ENCODE data around the gene RNF38. TPM values are rescaled to one million over a fixed set of nuclear protein-coding genes. Genes with fewer than 3 reads are reported as not detected.
A peak's percentile ranks its signal among the peaks of the same experiment; 100 is the strongest.

Gene RNF38
- total RNA-seq, 1 experiment from 2014 or later: 60.2 TPM

DNA sequence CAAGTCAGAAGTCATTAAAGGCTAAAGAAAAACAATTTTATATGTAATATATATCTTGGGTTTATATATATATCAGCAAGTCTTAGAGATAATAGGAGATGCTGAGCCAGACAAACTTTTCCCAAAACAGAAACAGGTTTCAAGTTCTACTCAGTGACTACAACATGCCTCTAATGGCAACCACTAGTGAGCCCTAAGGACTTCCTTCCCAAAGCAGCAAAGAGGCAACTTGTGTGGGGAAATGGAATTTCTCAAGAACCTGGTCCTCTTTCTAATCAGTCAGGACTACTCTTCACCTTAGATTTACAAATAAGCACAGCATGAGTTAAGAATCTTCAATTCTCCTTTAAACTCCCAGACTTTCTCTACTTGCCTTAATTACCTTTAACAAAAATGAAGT, 17.6 kb downstream of the RNF38 start:
- Histone ChIP-seq H3T11ph (ENCODE audit: low read length) (no peak overlapping the region), H2BK20ac (ENCODE audit: low read depth, low read length, poor library complexity, severe bottlenecking) (no peak overlapping the region), H3K79me2 (ENCODE audit: insufficient read depth, low read length) (peaks cover 31% of the 10 kb centered on the region; the same call in 1 of the 2 replicates), H2BK15ac (ENCODE audit: low read depth, low read length) (no peak overlapping the region), H2AK5ac (ENCODE audit: insufficient read length, low read length) (no peak overlapping the region), H3K23me2 (ENCODE audit: insufficient read length, low read depth, low read length, poor library complexity, severe bottlenecking) (no peaks in the 10 kb centered on the region), H2BK120ac (ENCODE audit: low read depth, low read length, poor library complexity, severe bottlenecking) (no peak overlapping the region), H3K9me3 (ENCODE audit: control insufficient read depth, low read depth, low read length) (no peaks in the 10 kb centered on the region), H3K79me1 (ENCODE audit: insufficient read depth, low read depth, low read length, poor library complexity, severe bottlenecking) (peaks cover 10% of the 10 kb centered on the region), H2AFZ (ENCODE audit: low read length) (no peak overlapping the region), H4K5ac (ENCODE audit: insufficient read length, low read depth, low read length) (no peak overlapping the region), H3K4me1 (ENCODE audit: insufficient read depth, low read length) (peaks cover 2% of the 10 kb centered on the region; the same call in 1 of the 2 replicates), H3K18ac (ENCODE audit: insufficient read length, low read depth, low read length) (no peak overlapping the region), H2BK12ac (ENCODE audit: insufficient read length, low read depth, low read length) (no peak overlapping the region), H3K27me3 (ENCODE audit: insufficient read depth, low read length) (no peaks in the 10 kb centered on the region), H3K23ac (ENCODE audit: insufficient read length, low read depth, low read length) (no peak overlapping the region), H4K20me1 (ENCODE audit: control insufficient read depth, insufficient read depth, insufficient read length) (no peaks in the 10 kb centered on the region), H3K14ac (ENCODE audit: insufficient read depth, low read length) (no peak overlapping the region), H2BK5ac (ENCODE audit: insufficient read length, low read length) (no peak overlapping the region), H3K9ac (ENCODE audit: extremely low read depth, insufficient read length, low read length) (no peak overlapping the region), H3K4me2 (ENCODE audit: insufficient read depth, insufficient read length, low read length) (no peak overlapping the region), H4K8ac (replicated peaks; ENCODE audit: insufficient read length, low read depth, low read length) (no peak overlapping the region), H3K56ac (ENCODE audit: insufficient read length, low read depth, low read length) (no peak overlapping the region), H3K27ac (ENCODE audit: insufficient read length, low read depth, low read length) (no peak overlapping the region), H3K4ac (ENCODE audit: low read depth, low read length) (no peak overlapping the region), H4K91ac (ENCODE audit: insufficient read length, low read depth, low read length) (no peak overlapping the region)
- TF ChIP-seq, protein P1, sequence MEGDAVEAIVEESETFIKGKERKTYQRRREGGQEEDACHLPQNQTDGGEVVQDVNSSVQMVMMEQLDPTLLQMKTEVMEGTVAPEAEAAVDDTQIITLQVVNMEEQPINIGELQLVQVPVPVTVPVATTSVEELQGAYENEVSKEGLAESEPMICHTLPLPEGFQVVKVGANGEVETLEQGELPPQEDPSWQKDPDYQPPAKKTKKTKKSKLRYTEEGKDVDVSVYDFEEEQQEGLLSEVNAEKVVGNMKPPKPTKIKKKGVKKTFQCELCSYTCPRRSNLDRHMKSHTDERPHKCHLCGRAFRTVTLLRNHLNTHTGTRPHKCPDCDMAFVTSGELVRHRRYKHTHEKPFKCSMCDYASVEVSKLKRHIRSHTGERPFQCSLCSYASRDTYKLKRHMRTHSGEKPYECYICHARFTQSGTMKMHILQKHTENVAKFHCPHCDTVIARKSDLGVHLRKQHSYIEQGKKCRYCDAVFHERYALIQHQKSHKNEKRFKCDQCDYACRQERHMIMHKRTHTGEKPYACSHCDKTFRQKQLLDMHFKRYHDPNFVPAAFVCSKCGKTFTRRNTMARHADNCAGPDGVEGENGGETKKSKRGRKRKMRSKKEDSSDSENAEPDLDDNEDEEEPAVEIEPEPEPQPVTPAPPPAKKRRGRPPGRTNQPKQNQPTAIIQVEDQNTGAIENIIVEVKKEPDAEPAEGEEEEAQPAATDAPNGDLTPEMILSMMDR (conservative IDR thresholded peaks at IDR 0.05): no peak
- Mint-ChIP-seq H3K27ac (peak overlapping the region; percentile 65 to 94 (median 89); a peak in 4 of 7 replicates), H3K4me3 (0 out of 5 replicates have a peak overlapping the region, but pooled peaks of 1 of the 2 experiments have one; percentile 3), H3K36me3 (ENCODE audit: insufficient read depth in 1 of 3, low read depth in 3 of 3) (peaks cover 0 to 13% (median 5%) of the 10 kb centered on the region in 3 experiments; a peak in 6 of 7 replicates), H3K9me3 (no peaks in the 10 kb centered on the region; a peak in 1 of 5 replicates), H3K27me3 (ENCODE audit: low read depth) (no peaks in the 10 kb centered on the region), H3K4me1 (peaks cover 47 to 51% of the 10 kb centered on the region in 2 experiments)
- no peak for DNase-seq
